HEK293T (cell line): ENCODE measurements around the gene PTGER4.
A peak's percentile ranks its signal among the peaks of the same experiment; 100 is the strongest.

Experiments used
- CTCF ChIA-PET: fragments of 350-600 bp; formaldehyde crosslinking; extraction: SDS; loops from one replicate; lab custom pipeline; 2021; ENCODE audit warnings: antibody characterized with exemption, inconsistent platforms; lab: Yijun Ruan, JAX
- POLR2A ChIA-PET: fragments of 350-600 bp; formaldehyde crosslinking; extraction: SDS; loops from one replicate; lab custom pipeline; 2020; ENCODE audit warnings: antibody characterized with exemption, inconsistent platforms; lab: Yijun Ruan, JAX
- DNase-seq: peaks from one replicate; pipeline ENCODE4 v3.0.0; 2012; ENCODE audit warnings: mixed read lengths; ENCODE audit errors: extremely low spot score
- ARNT ChIP-seq: fragments of 450-650 bp; IDR thresholded peaks from 2 replicates; pipeline ENCODE4 v1.6.1; 2017; ENCODE audit warnings: mild to moderate bottlenecking
- BHLHE40 ChIP-seq: fragments of 450-650 bp; IDR thresholded peaks from 2 replicates; pipeline ENCODE4 v1.6.1; 2016; ENCODE audit warnings: mild to moderate bottlenecking, moderate library complexity, borderline replicate concordance
- CTBP1 ChIP-seq: fragments of 450-650 bp; IDR thresholded peaks from 2 replicates; pipeline ENCODE4 v1.6.1; 2016; ENCODE audit warnings: borderline replicate concordance
- ELF4 ChIP-seq: fragments of 450-650 bp; IDR thresholded peaks from 2 replicates; pipeline ENCODE4 v1.6.1; 2017; ENCODE audit warnings: antibody characterized with exemption
- FOXA1 ChIP-seq: fragments of 450-650 bp; IDR thresholded peaks from 2 replicates; pipeline ENCODE4 v1.6.1; 2016; ENCODE audit warnings: mild to moderate bottlenecking
- FOXK2 ChIP-seq: fragments of 450-650 bp; IDR thresholded peaks from 2 replicates; pipeline ENCODE4 v1.6.1; 2016; ENCODE audit warnings: mild to moderate bottlenecking
- FOXM1 ChIP-seq: fragments of 450-650 bp; IDR thresholded peaks from 2 replicates; pipeline ENCODE4 v1.6.1; 2017; ENCODE audit warnings: mild to moderate bottlenecking, borderline replicate concordance
- HDGF ChIP-seq: fragments of 450-650 bp; IDR thresholded peaks from 2 replicates; pipeline ENCODE4 v1.6.1; 2017; ENCODE audit warnings: antibody characterized with exemption, borderline replicate concordance
- L3MBTL2 ChIP-seq: fragments of 450-650 bp; conservative IDR thresholded peaks from 2 replicates; pipeline ENCODE4 v1.6.1; 2016; ENCODE audit warnings: mild to moderate bottlenecking
- LEF1 ChIP-seq: fragments of 450-650 bp; IDR thresholded peaks from 2 replicates; pipeline ENCODE4 v1.6.1; 2017; ENCODE audit warnings: mild to moderate bottlenecking, borderline replicate concordance
- NFRKB ChIP-seq: fragments of 450-650 bp; IDR thresholded peaks from 2 replicates; pipeline ENCODE4 v1.6.1; 2016; ENCODE audit warnings: mild to moderate bottlenecking, moderate library complexity
- SP1 ChIP-seq: fragments of 450-650 bp; IDR thresholded peaks from 2 replicates; pipeline ENCODE4 v1.6.1; 2017
- SUZ12 ChIP-seq: fragments of 450-650 bp; IDR thresholded peaks from 2 replicates; pipeline ENCODE4 v1.6.1; 2016; ENCODE audit warnings: mild to moderate bottlenecking
- TARDBP ChIP-seq: fragments of 450-650 bp; IDR thresholded peaks from 2 replicates; pipeline ENCODE4 v1.6.1; 2016
- ZNF384 ChIP-seq: fragments of 450-650 bp; IDR thresholded peaks from 2 replicates; pipeline ENCODE4 v1.6.1; 2016
- TF ChIP-seq, protein P1 (sequence below): fragments of 450-650 bp; IDR thresholded peaks from 2 replicates; pipeline ENCODE4 v1.6.1; 2016

Gene PTGER4

GRCh38 chr5:40734986-40735385 is 55.3 kb downstream of the PTGER4 start:
- TF ChIP-seq L3MBTL2 (no peak), NFRKB (no peak), BHLHE40 (no peak), FOXA1 (no peak), TARDBP (no peak), ARNT (no peak), ZNF384 (no peak), FOXM1 (no peak), CTBP1 (no peak), ELF4 (no peak), SP1 (no peak), SUZ12 (no peak), HDGF (no peak), FOXK2 (no peak), LEF1 (no peak)
- CTCF ChIA-PET, result interaction anchor here (0.6 to 1.1 kb wide), 2 partner anchors 106 to 1157 kb away, joined by 3 read pairs; no protein-coding TSS in a partner anchor
- DNase-seq, result no peak
- POLR2A ChIA-PET, result no interaction called here

- TF ChIP-seq FOXK2 (no peak), ELF4 (no peak), BHLHE40 (no peak), LEF1 (no peak), ARNT (no peak), NFRKB (no peak), TARDBP (no peak), SUZ12 (no peak), SP1 (no peak), L3MBTL2 (no peak)
- TF ChIP-seq, protein P1, sequence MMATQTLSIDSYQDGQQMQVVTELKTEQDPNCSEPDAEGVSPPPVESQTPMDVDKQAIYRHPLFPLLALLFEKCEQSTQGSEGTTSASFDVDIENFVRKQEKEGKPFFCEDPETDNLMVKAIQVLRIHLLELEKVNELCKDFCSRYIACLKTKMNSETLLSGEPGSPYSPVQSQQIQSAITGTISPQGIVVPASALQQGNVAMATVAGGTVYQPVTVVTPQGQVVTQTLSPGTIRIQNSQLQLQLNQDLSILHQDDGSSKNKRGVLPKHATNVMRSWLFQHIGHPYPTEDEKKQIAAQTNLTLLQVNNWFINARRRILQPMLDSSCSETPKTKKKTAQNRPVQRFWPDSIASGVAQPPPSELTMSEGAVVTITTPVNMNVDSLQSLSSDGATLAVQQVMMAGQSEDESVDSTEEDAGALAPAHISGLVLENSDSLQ, result no peak
- ChIA-PET CTCF (interaction anchor here (0.6 to 1.1 kb wide), 2 partner anchors 107 to 1157 kb away, joined by 3 read pairs; no protein-coding TSS in a partner anchor), POLR2A (no interaction called here)
- no peak for DNase-seq
These were observed 55.9 kb downstream of the PTGER4 start for GRCh38 chr5:40735609-40736008.

GRCh38 chr5:40736103-40736875 is 56.6 kb downstream of the PTGER4 start:
- DNase-seq, result peak; percentile 33
- TF ChIP-seq CTBP1, result no peak
- no peak for TF ChIP-seq SP1
- TF ChIP-seq, protein P1, result no peak
- TF ChIP-seq SUZ12, result no peak
- TF ChIP-seq LEF1, result no peak
- no peak for TF ChIP-seq HDGF
- no peak for TF ChIP-seq FOXK2
- TF ChIP-seq L3MBTL2, result no peak
- TF ChIP-seq FOXA1, result no peak
- TF ChIP-seq ELF4, result no peak
- TF ChIP-seq ARNT, result no peak
- no peak for TF ChIP-seq BHLHE40
- TF ChIP-seq NFRKB, result no peak
- TF ChIP-seq FOXM1, result no peak
- TF ChIP-seq TARDBP, result no peak
- TF ChIP-seq ZNF384, result no peak
- ChIA-PET CTCF (no interaction called here), POLR2A (no interaction called here)

DNA sequence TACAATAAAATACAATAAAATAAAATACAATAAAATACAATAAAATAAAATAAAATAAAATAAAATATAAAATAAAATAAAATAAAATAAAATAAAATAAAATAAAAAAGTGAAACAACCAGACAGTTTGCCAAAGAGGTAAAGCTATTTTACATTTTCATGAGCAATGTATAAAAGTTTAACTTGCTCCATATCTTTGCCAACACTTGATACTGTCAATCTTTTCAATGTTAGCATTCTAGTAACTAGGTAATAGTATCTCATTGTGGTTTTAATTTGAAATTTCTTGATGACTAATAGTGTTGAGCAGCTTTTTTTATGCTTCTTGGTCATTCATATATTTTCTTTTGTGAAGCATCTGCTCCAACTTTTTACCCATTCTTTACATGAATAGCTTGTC is 58.8 kb downstream of the PTGER4 start:
- CTCF ChIA-PET, result no interaction called here
- POLR2A ChIA-PET, result no interaction called here
- TF ChIP-seq NFRKB (no peak), ARNT (no peak), L3MBTL2 (no peak), TARDBP (no peak), BHLHE40 (no peak), SP1 (no peak), LEF1 (no peak), FOXK2 (no peak), CTBP1 (no peak), FOXA1 (no peak), SUZ12 (no peak), HDGF (no peak), FOXM1 (no peak), ZNF384 (no peak), ELF4 (no peak)
- TF ChIP-seq, protein P1, result no peak
- no peak for DNase-seq
